SK-N-SH (cell line): ENCODE results near the gene MMP2. TPM values are rescaled to one million over a fixed set of nuclear protein-coding genes. Genes with fewer than 3 reads are reported as not detected.

Experiments used
- CTCF ChIA-PET: fragments of 300-600, 350-600 bp; formaldehyde crosslinking; extraction: SDS; loops from one replicate; lab custom pipeline; 2021; lab: Yijun Ruan, JAX
- POLR2A ChIA-PET: fragments of 350-600 bp; sonication (Branson Sonifier 250); formaldehyde crosslinking; extraction: SDS; loops from one replicate; lab custom pipeline; 2020; ENCODE audit warnings: antibody characterized with exemption, inconsistent platforms; lab: Yijun Ruan, JAX
- DNase-seq: peaks from one replicate; pipeline ENCODE4 v3.0.0; 2012
- H2AFZ ChIP-seq: fragments of 200-600 bp; sonication (generic); 2 replicates; pipeline ENCODE4 v1.8.1; 2016; ENCODE audit warnings: antibody characterized with exemption, mild to moderate bottlenecking, low read depth
- H3F3A ChIP-seq: fragments of 200-600 bp; sonication (generic); replicated peaks from 2 replicates; pipeline ENCODE3; 2016; ENCODE audit warnings: antibody characterized with exemption, mild to moderate bottlenecking; ENCODE audit not compliant: insufficient read depth
- H3K27ac ChIP-seq, 2 experiments: fragments of 200-500 bp in 1 of 2; fragments of 200-600 bp in 1 of 2; sonication (Bioruptor generic) in 1 of 2; sonication (generic), shearing (Covaris generic) in 1 of 2; 2 replicates each; pipeline versions ENCODE4 v1.5.1 to v1.6.1; 2014 to 2016; ENCODE audit warnings: low read depth in 2 of 2, inconsistent platforms in 1 of 2, low read length in 1 of 2, mild to moderate bottlenecking in 1 of 2, mixed read lengths in 1 of 2
- H3K27me3 ChIP-seq: fragments of 200-600 bp; sonication (generic), shearing (Covaris generic); 2 replicates; pipeline ENCODE4 v1.6.1; 2016; ENCODE audit warnings: mixed run types; ENCODE audit not compliant: insufficient read depth
- H3K36me3 ChIP-seq, 2 experiments: fragments of 200-500 bp in 1 of 2; fragments of 200-600 bp in 1 of 2; sonication (Bioruptor generic) in 1 of 2; sonication (generic) in 1 of 2; replicated peaks in 1 of 2; 2 replicates each; pipeline versions ENCODE3 to v1.5.1; 2014 to 2016; ENCODE audit warnings: low read length in 1 of 2, mild to moderate bottlenecking in 1 of 2; ENCODE audit not compliant: insufficient read depth in 2 of 2, control insufficient read depth in 1 of 2
- H3K4me1 ChIP-seq, 2 experiments: fragments of 200-500 bp in 1 of 2; fragments of 200-600 bp in 1 of 2; sonication (Bioruptor generic) in 1 of 2; sonication (generic), shearing (Covaris generic) in 1 of 2; 2 replicates each; pipeline versions ENCODE4 v1.5.1 to v1.6.1; 2014 to 2016; ENCODE audit warnings: low read depth in 1 of 2, low read length in 1 of 2, mixed run types in 1 of 2; ENCODE audit not compliant: insufficient read depth in 2 of 2, control insufficient read depth in 1 of 2
- H3K4me2 ChIP-seq: fragments of 200-600 bp; sonication (generic), shearing (Covaris generic); 2 replicates; pipeline ENCODE4 v1.6.1; 2017; ENCODE audit warnings: mixed run types
- H3K4me3 ChIP-seq, 2 experiments: fragments of 200-500 bp in 1 of 2; fragments of 200-600 bp in 1 of 2; sonication (Bioruptor generic) in 1 of 2; sonication (generic), shearing (Covaris generic) in 1 of 2; 2 replicates each; pipeline versions ENCODE4 v1.5.1 to v1.8.1; 2014 to 2016; ENCODE audit warnings: low read depth in 2 of 2, inconsistent platforms in 1 of 2, low read length in 1 of 2, mild to moderate bottlenecking in 1 of 2, mixed read lengths in 1 of 2, moderate library complexity in 1 of 2
- H3K79me2 ChIP-seq: fragments of 200-600 bp; sonication (generic); 2 replicates; pipeline ENCODE4 v1.8.1; 2017; ENCODE audit warnings: mild to moderate bottlenecking; ENCODE audit not compliant: insufficient read depth
- H3K9ac ChIP-seq: fragments of 200-600 bp; sonication (generic); 2 replicates; pipeline ENCODE4 v1.6.1; 2017; ENCODE audit warnings: mixed run types
- H3K9me2 ChIP-seq: fragments of 200-600 bp; sonication (generic); 2 replicates; pipeline ENCODE4 v1.6.1; 2017; ENCODE audit warnings: mixed run types
- H3K9me3 ChIP-seq: fragments of 200-600 bp; sonication (generic); 2 replicates; pipeline ENCODE4 v1.6.1; 2017; ENCODE audit warnings: mixed run types, mild to moderate bottlenecking, moderate library complexity
- H4K20me1 ChIP-seq: fragments of 200-600 bp; sonication (generic); 2 replicates; pipeline ENCODE4 v1.6.1; 2017; ENCODE audit warnings: mild to moderate bottlenecking, mixed run types; ENCODE audit not compliant: insufficient read depth
- CHD2 ChIP-seq: fragments of 150-350 bp; IDR thresholded peaks from 2 replicates; pipeline ENCODE4 v1.6.1; 2018; ENCODE audit warnings: low read length; ENCODE audit not compliant: partially characterized antibody
- EP300 ChIP-seq, 2 experiments: IDR thresholded peaks; 2 replicates each; pipeline versions ENCODE4 v1.4.0 to v1.6.1; 2012; ENCODE audit warnings: borderline replicate concordance in 1 of 2, low read depth in 1 of 2, low read length in 1 of 2
- EZH2phosphoT487 ChIP-seq: fragments of 200-600 bp; sonication (generic); IDR thresholded peaks from 2 replicates; pipeline ENCODE4 v1.6.1; 2017; ENCODE audit warnings: low read depth, mixed run types, mild to moderate bottlenecking, antibody characterized with exemption, moderate library complexity, borderline replicate concordance
- JUND ChIP-seq: IDR thresholded peaks from 2 replicates; pipeline ENCODE4 v1.4.0; 2012
- MXI1 ChIP-seq: IDR thresholded peaks from 2 replicates; pipeline ENCODE4 v1.6.1; 2012; ENCODE audit warnings: mild to moderate bottlenecking, low read depth, low read length, improper control_type of control experiment
- POLR2AphosphoS5 ChIP-seq: IDR thresholded peaks from 2 replicates; pipeline ENCODE4 v1.6.1; 2012; ENCODE audit warnings: low read depth, low read length
- RAD21 ChIP-seq: IDR thresholded peaks from 2 replicates; pipeline ENCODE4 v1.6.1; 2012; ENCODE audit warnings: mild to moderate bottlenecking, low read length
- RCOR1 ChIP-seq: fragments of 150-350 bp; IDR thresholded peaks from 2 replicates; pipeline ENCODE4 v1.6.1; 2017; ENCODE audit warnings: antibody characterized with exemption, low read length
- RFX5 ChIP-seq: IDR thresholded peaks from 2 replicates; pipeline ENCODE4 v1.6.1; 2012; ENCODE audit warnings: mild to moderate bottlenecking, improper control_type of control experiment, low read length
- RXRA ChIP-seq: IDR thresholded peaks from 2 replicates; pipeline ENCODE4 v1.4.0; 2012; ENCODE audit warnings: low read depth, mild to moderate bottlenecking, borderline replicate concordance
- SIN3A ChIP-seq: IDR thresholded peaks from 2 replicates; pipeline ENCODE4 v1.6.1; 2012; ENCODE audit warnings: low read depth, mild to moderate bottlenecking, low read length, moderate library complexity, borderline replicate concordance
- TCF12 ChIP-seq: IDR thresholded peaks from 2 replicates; pipeline ENCODE4 v1.4.0; 2012
- TEAD4 ChIP-seq: IDR thresholded peaks from 2 replicates; pipeline ENCODE4 v1.4.0; 2012; ENCODE audit warnings: mild to moderate bottlenecking, borderline replicate concordance; ENCODE audit not compliant: insufficient read depth
- USF1 ChIP-seq: IDR thresholded peaks from 2 replicates; pipeline ENCODE4 v1.4.0; 2012; ENCODE audit warnings: low read depth, borderline replicate concordance
- ZBTB33 ChIP-seq: IDR thresholded peaks from 2 replicates; pipeline ENCODE4 v1.4.0; 2012; ENCODE audit warnings: low read depth, borderline replicate concordance
- WGBS: methylation state at CpG from one replicate; pipeline ENCODE4 v1.1.6; 2017; ENCODE audit warnings: low lambda C conversion rate; 5-methylcytosine and 5-hydroxymethylcytosine counted together
- polyA plus RNA-seq, 3 experiments: library from polyadenylated mRNA; depleted of rRNA; stranded (reverse); fragments of >200 nt; gene quantifications; 2 replicates each; pipeline ENCODE4 v1.2.3, GENCODE V29; 2012
- TF ChIP-seq, protein P1 (sequence below): fragments of 200-600 bp; sonication (generic); IDR thresholded peaks from 2 replicates; pipeline ENCODE4 v1.6.1; 2017; ENCODE audit warnings: antibody characterized with exemption, mild to moderate bottlenecking, moderate library complexity
- TF ChIP-seq, protein P2 (sequence below): fragments of 150-350 bp; IDR thresholded peaks from 2 replicates; pipeline ENCODE4 v1.6.1; 2016; ENCODE audit warnings: mild to moderate bottlenecking, low read depth, low read length
- TF ChIP-seq, protein P3 (sequence below): IDR thresholded peaks from 2 replicates; pipeline ENCODE4 v1.4.0; 2012; ENCODE audit warnings: low read depth
- TF ChIP-seq, protein P4 (sequence below): fragments of 150-350 bp; IDR thresholded peaks from 2 replicates; pipeline ENCODE4 v1.6.1; 2017; ENCODE audit warnings: antibody characterized with exemption, low read length, low read depth, borderline replicate concordance
- TF ChIP-seq, protein P5 (sequence below): IDR thresholded peaks from 2 replicates; pipeline ENCODE4 v1.6.1; 2012; ENCODE audit warnings: mild to moderate bottlenecking, low read depth, low read length, moderate library complexity

Gene MMP2
- polyA plus RNA-seq, 1 of the 3 experiments (the other 2 are of a cell fraction) = 1,101 TPM

GRCh38 chr16:55491691-55492090 is 12.7 kb downstream of the MMP2 start:
- H2AFZ ChIP-seq = no peak overlapping the region
- H3F3A ChIP-seq = peaks cover 46% of the 10 kb centered on the region
- POLR2A ChIA-PET = interaction anchor here (0.9 kb wide), 1 partner anchor 206 kb away, joined by 4 read pairs; no protein-coding TSS in a partner anchor
- CTCF ChIA-PET = interaction anchor here (1.3 to 3.7 kb wide), 5 partner anchors 10 to 210 kb away, joined by 3 to 25 read pairs (median 4); no protein-coding TSS in a partner anchor
- H3K36me3 ChIP-seq = peaks cover 68 to 88% of the 10 kb centered on the region in 2 experiments
- no peak for DNase-seq
- H3K27ac ChIP-seq = no peak overlapping the region; a peak in 1 of 4 replicates
- peaks cover 25% of the 10 kb centered on the region; the same call in 1 of the 2 replicates for H3K79me2 ChIP-seq
- no peak overlapping the region for H3K9ac ChIP-seq
- H3K9me3 ChIP-seq = no peaks in the 10 kb centered on the region
- WGBS = 91% methylated on average over 7 of the region's 7 CpGs
- no peak overlapping the region for H3K4me3 ChIP-seq
- TF ChIP-seq POLR2AphosphoS5 (no peak), MXI1 (no peak), RCOR1 (no peak), ZBTB33 (no peak), CHD2 (no peak), TCF12 (no peak), RFX5 (no peak), SIN3A (no peak), TEAD4 (no peak), RXRA (no peak), JUND (no peak), USF1 (no peak), EZH2phosphoT487 (no peak), EP300 (IDR thresholded peaks at IDR 0.05; ENCODE audit: borderline replicate concordance in 1 of 2, low read depth in 1 of 2, low read length in 1 of 2) (no peak), RAD21 (no peak)
- TF ChIP-seq, protein P1, sequence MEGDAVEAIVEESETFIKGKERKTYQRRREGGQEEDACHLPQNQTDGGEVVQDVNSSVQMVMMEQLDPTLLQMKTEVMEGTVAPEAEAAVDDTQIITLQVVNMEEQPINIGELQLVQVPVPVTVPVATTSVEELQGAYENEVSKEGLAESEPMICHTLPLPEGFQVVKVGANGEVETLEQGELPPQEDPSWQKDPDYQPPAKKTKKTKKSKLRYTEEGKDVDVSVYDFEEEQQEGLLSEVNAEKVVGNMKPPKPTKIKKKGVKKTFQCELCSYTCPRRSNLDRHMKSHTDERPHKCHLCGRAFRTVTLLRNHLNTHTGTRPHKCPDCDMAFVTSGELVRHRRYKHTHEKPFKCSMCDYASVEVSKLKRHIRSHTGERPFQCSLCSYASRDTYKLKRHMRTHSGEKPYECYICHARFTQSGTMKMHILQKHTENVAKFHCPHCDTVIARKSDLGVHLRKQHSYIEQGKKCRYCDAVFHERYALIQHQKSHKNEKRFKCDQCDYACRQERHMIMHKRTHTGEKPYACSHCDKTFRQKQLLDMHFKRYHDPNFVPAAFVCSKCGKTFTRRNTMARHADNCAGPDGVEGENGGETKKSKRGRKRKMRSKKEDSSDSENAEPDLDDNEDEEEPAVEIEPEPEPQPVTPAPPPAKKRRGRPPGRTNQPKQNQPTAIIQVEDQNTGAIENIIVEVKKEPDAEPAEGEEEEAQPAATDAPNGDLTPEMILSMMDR = no peak
- TF ChIP-seq, protein P2, sequence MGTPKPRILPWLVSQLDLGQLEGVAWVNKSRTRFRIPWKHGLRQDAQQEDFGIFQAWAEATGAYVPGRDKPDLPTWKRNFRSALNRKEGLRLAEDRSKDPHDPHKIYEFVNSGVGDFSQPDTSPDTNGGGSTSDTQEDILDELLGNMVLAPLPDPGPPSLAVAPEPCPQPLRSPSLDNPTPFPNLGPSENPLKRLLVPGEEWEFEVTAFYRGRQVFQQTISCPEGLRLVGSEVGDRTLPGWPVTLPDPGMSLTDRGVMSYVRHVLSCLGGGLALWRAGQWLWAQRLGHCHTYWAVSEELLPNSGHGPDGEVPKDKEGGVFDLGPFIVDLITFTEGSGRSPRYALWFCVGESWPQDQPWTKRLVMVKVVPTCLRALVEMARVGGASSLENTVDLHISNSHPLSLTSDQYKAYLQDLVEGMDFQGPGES = no peak
- TF ChIP-seq, protein P3, sequence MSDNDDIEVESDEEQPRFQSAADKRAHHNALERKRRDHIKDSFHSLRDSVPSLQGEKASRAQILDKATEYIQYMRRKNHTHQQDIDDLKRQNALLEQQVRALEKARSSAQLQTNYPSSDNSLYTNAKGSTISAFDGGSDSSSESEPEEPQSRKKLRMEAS = no peak
- TF ChIP-seq, protein P4, sequence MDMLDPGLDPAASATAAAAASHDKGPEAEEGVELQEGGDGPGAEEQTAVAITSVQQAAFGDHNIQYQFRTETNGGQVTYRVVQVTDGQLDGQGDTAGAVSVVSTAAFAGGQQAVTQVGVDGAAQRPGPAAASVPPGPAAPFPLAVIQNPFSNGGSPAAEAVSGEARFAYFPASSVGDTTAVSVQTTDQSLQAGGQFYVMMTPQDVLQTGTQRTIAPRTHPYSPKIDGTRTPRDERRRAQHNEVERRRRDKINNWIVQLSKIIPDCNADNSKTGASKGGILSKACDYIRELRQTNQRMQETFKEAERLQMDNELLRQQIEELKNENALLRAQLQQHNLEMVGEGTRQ = no peak
- TF ChIP-seq, protein P5, sequence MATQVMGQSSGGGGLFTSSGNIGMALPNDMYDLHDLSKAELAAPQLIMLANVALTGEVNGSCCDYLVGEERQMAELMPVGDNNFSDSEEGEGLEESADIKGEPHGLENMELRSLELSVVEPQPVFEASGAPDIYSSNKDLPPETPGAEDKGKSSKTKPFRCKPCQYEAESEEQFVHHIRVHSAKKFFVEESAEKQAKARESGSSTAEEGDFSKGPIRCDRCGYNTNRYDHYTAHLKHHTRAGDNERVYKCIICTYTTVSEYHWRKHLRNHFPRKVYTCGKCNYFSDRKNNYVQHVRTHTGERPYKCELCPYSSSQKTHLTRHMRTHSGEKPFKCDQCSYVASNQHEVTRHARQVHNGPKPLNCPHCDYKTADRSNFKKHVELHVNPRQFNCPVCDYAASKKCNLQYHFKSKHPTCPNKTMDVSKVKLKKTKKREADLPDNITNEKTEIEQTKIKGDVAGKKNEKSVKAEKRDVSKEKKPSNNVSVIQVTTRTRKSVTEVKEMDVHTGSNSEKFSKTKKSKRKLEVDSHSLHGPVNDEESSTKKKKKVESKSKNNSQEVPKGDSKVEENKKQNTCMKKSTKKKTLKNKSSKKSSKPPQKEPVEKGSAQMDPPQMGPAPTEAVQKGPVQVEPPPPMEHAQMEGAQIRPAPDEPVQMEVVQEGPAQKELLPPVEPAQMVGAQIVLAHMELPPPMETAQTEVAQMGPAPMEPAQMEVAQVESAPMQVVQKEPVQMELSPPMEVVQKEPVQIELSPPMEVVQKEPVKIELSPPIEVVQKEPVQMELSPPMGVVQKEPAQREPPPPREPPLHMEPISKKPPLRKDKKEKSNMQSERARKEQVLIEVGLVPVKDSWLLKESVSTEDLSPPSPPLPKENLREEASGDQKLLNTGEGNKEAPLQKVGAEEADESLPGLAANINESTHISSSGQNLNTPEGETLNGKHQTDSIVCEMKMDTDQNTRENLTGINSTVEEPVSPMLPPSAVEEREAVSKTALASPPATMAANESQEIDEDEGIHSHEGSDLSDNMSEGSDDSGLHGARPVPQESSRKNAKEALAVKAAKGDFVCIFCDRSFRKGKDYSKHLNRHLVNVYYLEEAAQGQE = no peak
- H4K20me1 ChIP-seq = no peaks in the 10 kb centered on the region
- peaks cover 32 to 41% of the 10 kb centered on the region in 2 experiments for H3K4me1 ChIP-seq
- no peaks in the 10 kb centered on the region for H3K9me2 ChIP-seq
- no peaks in the 10 kb centered on the region for H3K27me3 ChIP-seq
- no peak overlapping the region for H3K4me2 ChIP-seq
